ENCODE results near the gene SETD1A. TPM values are rescaled to one million over a fixed set of nuclear protein-coding genes. Genes with fewer than 3 reads are reported as not detected.

The SETD1A gene
- polyA plus RNA-seq, 1 donor (not counting 4 experiments of a cell fraction or from before 2014, with no cell fraction given), result 1.1 TPM

GRCh38 chr16:30969246-30969842 is 11.8 kb downstream of the SETD1A start:
- H3K9me1 ChIP-seq (ENCODE audit: control insufficient read depth, extremely low read depth, insufficient read depth, low read length), result no peaks in the 10 kb centered on the region

GRCh38 chr16:30971298-30971697 is 13.7 kb downstream of the SETD1A start:
- Histone ChIP-seq H3K27me3 (ENCODE audit: control insufficient read depth, extremely low read depth, insufficient read depth, low read length) (no peaks in the 10 kb centered on the region), H3K79me2 (ENCODE audit: control insufficient read depth, insufficient read depth, low read length) (no peaks in the 10 kb centered on the region), H4K20me1 (ENCODE audit: control insufficient read depth, extremely low read depth, insufficient read depth, low read length) (no peaks in the 10 kb centered on the region), H3K9ac (ENCODE audit: control insufficient read depth, extremely low read depth, insufficient read depth, low read length) (no peak overlapping the region), H3K4me3 (ENCODE audit: control insufficient read depth in 2 of 3, extremely low read depth in 1 of 3, insufficient read depth in 2 of 3, low read depth in 1 of 3, low read length in 3 of 3) (no peak overlapping the region), H3K9me3 (ENCODE audit: control insufficient read depth, low read depth, low read length) (no peaks in the 10 kb centered on the region), H3K9me1 (ENCODE audit: control insufficient read depth, extremely low read depth, insufficient read depth, low read length) (no peaks in the 10 kb centered on the region), H3K4me2 (ENCODE audit: control insufficient read depth, extremely low read depth, insufficient read depth, low read depth, low read length) (no peak overlapping the region), H3K36me3 (ENCODE audit: control insufficient read depth in 2 of 2, extremely low read depth in 1 of 2, insufficient read depth in 2 of 2, low read length in 2 of 2) (peaks cover 34 to 51% of the 10 kb centered on the region in 2 experiments), H2AFZ (ENCODE audit: control insufficient read depth, low read length) (no peak overlapping the region), H3K27ac (ENCODE audit: control insufficient read depth, insufficient read depth, low read length) (no peak overlapping the region), H3K4me1 (ENCODE audit: control insufficient read depth, extremely low read depth, insufficient read depth, low read length) (no peaks in the 10 kb centered on the region)
- TF ChIP-seq EZH2 (IDR thresholded peaks at IDR 0.05; ENCODE audit: low read length), result no peak
- TF ChIP-seq CTCF (optimal IDR thresholded peaks at IDR 0.05 in 1 of 3, IDR thresholded peaks at IDR 0.05 in 1 of 3, conservative IDR thresholded peaks at IDR 0.05 in 1 of 3; ENCODE audit: extremely low read depth in 1 of 3, insufficient read depth in 2 of 3, low read length in 3 of 3), result no peak
- DNase-seq (ENCODE audit: low read depth, low spot score), result no peak
- dilution Hi-C loops (cut with MboI; ENCODE audit: extremely low pct_ligation_motif_present, low sequenced_read_pairs), result no loop called here
- no peak for FAIRE-seq

More at GRCh38 chr16:30969246-30969842, 11.8 kb downstream of the SETD1A start:
- Histone ChIP-seq H3K4me1 (ENCODE audit: control insufficient read depth, extremely low read depth, insufficient read depth, low read length) (no peaks in the 10 kb centered on the region), H3K27ac (ENCODE audit: control insufficient read depth, insufficient read depth, low read length) (no peak overlapping the region), H4K20me1 (ENCODE audit: control insufficient read depth, extremely low read depth, insufficient read depth, low read length) (no peaks in the 10 kb centered on the region), H3K4me2 (ENCODE audit: control insufficient read depth, extremely low read depth, insufficient read depth, low read depth, low read length) (no peak overlapping the region), H3K4me3 (ENCODE audit: control insufficient read depth in 2 of 3, extremely low read depth in 1 of 3, insufficient read depth in 2 of 3, low read depth in 1 of 3, low read length in 3 of 3) (no peak overlapping the region), H3K9ac (ENCODE audit: control insufficient read depth, extremely low read depth, insufficient read depth, low read length) (no peak overlapping the region), H3K36me3 (ENCODE audit: control insufficient read depth in 2 of 2, extremely low read depth in 1 of 2, insufficient read depth in 2 of 2, low read length in 2 of 2) (peaks cover 37 to 58% of the 10 kb centered on the region in 2 experiments), H2AFZ (ENCODE audit: control insufficient read depth, low read length) (no peak overlapping the region), H3K79me2 (ENCODE audit: control insufficient read depth, insufficient read depth, low read length) (no peaks in the 10 kb centered on the region), H3K9me3 (ENCODE audit: control insufficient read depth, low read depth, low read length) (no peaks in the 10 kb centered on the region), H3K27me3 (ENCODE audit: control insufficient read depth, extremely low read depth, insufficient read depth, low read length) (no peaks in the 10 kb centered on the region)
- FAIRE-seq (no peak), DNase-seq (ENCODE audit: low read depth, low spot score) (no peak)
- dilution Hi-C loops (cut with MboI; ENCODE audit: extremely low pct_ligation_motif_present, low sequenced_read_pairs), result no loop called here
- TF ChIP-seq CTCF (optimal IDR thresholded peaks at IDR 0.05 in 1 of 3, IDR thresholded peaks at IDR 0.05 in 1 of 3, conservative IDR thresholded peaks at IDR 0.05 in 1 of 3; ENCODE audit: extremely low read depth in 1 of 3, insufficient read depth in 2 of 3, low read length in 3 of 3), result no peak
- TF ChIP-seq EZH2 (IDR thresholded peaks at IDR 0.05; ENCODE audit: low read length), result no peak

All from keratinocyte (primary cell).